Glomerular visceral epithelial cell (primary cell): ENCODE measurements around the gene SPATA32.

Experiments used
- DNase-seq: peaks from one replicate; pipeline ENCODE4 v3.0.0-alpha.2; 2016; ENCODE audit errors: extremely low spot score

SPATA32 gene

DNA sequence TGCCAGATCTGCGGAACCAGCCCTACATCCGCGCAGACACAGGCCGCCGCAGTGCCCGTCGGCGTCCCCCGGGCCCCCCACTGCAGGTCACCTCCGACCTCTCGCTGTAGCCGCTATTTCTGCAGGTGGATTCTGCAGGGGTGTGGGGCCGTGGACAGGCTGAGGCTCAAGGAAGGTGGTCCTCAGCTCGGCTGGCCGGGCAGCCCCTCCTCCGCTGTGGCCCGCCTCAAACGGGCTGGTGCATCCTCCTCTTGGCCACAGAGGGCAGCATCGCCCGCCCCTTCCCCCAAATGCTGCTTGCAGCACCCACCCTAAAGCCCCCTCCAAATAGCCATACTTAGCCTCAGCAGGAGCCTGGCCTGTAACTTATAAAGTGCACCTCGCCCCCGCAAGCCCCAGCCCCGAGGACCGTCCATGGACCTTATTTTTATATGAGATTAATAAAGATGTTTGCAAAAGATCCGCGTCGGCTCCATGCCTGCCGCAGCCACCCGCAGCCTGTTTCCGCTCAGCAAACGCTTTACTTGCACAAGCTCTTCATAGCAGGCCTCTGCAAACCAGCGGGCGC, 14.9 kb downstream of the SPATA32 start:
- no peak for DNase-seq

DNA sequence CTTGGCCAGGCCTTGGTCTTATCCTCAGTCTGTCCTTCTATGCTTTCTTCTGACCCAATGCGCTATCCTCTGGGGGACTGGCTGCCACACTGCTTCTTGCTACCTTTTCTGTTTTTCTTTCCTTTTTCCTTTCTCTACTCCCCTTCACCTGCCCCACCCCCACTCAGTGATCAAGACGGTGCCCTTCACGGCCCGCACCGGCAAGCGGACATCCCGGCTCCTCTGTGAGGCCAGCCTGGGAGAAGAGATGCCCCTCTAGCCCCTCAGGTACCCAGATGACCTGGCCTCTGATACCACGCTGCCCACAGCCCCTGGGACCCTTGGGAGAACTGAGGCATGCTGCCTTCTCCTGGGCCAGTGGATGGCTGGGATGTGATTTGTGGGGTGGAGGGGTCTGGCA, 15.6 kb downstream of the SPATA32 start:
- DNase-seq: no peak

DNA sequence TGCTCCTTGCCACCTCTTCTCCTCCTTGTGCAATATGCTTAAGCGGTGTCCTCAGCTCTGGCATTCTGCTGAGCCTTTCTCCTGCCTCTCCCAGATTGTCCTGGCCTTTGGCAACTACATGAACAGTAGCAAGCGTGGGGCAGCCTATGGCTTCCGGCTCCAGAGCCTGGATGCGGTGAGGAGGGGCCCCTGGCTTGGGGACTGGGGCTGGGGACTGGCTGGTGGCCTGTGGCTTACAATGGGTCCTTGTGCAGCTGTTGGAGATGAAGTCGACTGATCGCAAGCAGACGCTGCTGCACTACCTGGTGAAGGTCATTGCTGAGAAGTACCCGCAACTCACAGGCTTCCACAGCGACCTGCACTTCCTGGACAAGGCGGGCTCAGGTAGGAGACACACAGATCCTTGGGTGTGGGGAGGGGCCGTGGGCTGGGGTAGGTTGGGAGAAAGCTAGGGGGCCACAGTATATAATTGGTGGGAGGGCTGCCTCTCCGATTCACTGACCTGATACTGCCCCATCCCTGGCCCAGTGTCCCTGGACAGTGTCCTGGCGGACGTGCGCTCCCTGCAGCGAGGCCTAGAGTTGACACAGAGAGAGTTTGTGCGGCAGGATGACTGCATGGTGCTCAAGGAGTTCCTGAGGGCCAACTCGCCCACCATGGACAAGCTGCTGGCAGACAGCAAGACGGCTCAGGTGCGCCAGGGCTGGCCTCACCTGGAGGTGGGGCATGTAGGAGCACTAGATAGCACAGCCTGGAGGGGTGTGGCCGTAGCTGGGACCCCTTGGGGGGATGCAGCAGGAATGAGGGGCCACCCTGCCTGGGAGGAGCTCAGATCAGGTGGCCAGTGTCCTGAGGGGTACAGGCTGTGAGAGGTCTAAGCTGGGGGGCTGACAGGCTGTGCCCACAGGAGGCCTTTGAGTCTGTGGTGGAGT, 16.9 kb downstream of the SPATA32 start:
- DNase-seq: no peak

DNA sequence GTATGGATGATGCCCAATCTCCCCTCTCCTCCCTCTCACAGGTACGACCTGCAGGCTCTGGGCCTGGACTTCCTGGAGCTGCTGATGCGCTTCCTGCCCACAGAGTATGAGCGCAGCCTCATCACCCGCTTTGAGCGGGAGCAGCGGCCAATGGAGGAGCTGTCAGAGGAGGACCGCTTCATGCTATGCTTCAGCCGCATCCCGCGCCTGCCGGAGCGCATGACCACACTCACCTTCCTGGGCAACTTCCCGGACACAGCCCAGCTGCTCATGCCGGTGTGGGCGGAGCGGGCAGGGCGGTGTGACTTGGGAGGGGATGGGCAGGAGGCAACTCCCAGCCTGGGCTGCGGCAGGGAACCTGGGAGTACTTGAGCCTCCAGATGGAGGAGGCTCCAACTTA, 18.1 kb downstream of the SPATA32 start:
- DNase-seq: no peak

DNA sequence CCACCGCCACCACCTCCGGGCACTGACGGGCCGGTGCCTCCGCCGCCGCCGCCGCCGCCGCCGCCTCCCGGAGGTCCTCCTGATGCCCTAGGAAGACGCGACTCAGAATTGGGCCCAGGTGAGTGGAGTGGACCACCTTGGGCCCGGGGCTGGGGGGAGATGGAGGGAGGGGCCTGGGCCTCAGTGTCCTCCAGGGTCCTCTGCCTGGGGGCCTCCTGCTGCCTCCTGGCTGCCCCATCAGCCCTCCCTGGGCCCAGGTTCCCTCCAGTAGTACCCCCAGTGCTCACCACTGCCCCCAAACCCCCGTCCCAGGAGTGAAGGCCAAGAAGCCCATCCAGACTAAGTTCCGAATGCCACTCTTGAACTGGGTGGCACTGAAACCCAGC, 19.9 kb downstream of the SPATA32 start:
- no peak for DNase-seq

DNA sequence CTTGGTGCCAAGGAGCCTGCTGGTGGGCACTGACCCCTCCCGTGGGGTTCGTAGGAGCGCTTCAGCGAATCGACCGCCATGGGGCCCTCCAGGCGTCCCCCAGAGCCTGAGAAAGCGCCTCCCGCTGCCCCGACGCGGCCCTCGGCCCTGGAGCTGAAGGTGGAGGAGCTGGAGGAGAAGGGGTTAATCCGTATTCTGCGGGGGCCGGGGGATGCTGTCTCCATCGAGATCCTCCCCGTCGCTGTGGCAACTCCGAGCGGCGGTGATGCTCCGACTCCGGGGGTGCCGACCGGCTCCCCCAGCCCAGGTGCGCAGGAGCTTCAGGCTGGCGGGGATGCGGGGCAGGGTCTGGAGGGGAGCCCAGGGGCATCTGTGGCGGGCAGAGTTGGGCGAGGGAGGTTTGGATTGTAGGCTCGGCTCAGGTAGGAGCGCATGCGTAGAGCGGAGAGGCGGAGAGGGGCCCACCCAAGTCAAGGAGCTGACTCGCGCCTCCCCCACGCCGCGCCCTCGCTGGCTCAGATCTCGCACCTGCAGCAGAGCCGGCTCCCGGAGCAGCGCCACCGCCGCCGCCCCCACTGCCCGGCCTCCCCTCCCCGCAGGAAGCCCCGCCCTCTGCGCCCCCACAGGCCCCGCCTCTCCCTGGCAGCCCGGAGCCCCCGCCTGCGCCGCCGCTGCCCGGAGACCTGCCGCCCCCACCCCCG, 20.4 kb downstream of the SPATA32 start:
- DNase-seq: no peak

DNA sequence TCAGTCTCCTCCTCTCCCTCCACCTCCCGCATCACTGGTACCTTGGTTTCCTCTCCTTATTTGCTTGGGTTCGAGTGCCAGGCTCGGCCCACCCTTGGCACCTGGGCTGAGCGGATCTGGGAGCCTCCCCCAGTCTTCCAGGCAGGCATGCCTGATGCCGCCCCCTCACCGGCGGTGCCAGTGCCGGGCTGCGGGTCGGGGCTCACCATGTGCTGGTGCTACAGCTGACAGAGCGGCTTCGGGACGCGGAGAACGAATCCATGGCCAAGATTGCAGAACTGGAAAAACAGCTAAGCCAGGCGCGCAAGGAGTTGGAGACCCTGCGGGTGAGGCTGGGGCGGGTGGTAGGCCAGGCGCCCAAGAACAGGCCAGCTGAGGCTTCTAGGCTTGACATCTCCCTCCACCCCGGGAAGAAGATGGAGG, 21.0 kb downstream of the SPATA32 start:
- DNase-seq: no peak

DNA sequence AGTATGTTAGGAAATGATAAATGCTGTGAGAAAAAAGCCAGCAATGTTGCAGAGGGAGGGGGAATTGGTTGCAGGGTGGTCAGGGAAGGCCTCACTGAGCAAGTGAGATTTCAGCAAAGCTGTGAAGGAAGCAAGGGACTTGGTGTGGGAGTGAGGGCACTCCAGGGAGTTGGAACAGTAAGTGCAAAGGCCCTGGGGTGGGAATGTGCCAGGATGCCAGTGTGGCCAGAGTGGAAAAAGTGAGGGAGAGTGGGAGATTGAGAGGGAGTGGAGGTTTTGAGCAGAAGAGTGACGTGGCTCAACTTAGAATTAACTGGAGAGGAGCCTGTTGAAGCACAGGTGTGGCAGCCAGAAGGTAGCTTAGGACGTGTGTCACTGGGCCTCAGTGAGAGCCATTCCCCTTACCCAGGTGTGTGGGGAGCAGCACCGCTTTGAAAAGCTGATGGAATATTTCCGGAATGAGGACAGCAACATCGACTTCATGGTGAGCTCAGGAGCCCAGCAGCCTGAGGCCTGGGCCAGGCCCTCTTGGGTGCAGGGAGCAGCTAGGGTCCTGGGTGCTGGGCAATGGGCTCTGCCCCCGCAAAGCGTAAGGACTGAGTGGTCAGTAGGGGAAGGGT, 23.6 kb downstream of the SPATA32 start:
- DNase-seq: no peak

DNA sequence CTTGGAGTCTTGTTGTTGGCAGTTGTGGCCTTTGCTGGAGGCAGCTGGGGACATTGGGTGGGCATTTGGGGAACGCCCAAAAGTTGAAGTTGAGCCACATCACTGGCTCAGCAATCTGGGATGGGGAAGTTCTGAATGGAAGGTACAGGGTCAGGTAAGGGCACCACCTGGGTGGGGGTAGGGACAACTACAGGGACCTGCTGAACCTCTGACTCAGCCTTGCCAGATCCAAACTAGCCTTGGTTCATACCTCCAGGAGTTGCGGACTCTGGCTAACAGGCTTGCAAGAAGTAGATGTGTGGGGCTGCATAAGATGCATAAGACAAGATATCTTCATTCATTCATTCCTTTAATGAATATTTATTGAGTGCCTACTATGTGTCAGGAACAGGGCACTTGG, 24.2 kb downstream of the SPATA32 start:
- DNase-seq: no peak

DNA sequence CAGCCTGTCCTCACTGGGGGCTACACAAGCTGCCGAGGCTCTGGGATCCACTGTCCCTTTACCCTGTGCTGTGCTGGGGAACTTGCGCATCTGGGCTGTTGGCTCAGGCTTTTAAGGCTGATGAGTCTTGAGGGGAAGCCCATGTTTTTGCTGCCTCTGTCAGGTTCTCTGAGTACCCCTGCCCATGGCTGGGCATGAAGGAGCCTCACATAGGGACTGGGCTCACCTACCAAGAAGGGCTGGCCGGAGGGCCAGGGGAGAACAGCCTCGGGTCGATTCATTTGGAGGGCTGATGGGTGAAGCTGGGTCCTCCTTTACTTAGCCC, 25.6 kb downstream of the SPATA32 start:
- no peak for DNase-seq

DNA sequence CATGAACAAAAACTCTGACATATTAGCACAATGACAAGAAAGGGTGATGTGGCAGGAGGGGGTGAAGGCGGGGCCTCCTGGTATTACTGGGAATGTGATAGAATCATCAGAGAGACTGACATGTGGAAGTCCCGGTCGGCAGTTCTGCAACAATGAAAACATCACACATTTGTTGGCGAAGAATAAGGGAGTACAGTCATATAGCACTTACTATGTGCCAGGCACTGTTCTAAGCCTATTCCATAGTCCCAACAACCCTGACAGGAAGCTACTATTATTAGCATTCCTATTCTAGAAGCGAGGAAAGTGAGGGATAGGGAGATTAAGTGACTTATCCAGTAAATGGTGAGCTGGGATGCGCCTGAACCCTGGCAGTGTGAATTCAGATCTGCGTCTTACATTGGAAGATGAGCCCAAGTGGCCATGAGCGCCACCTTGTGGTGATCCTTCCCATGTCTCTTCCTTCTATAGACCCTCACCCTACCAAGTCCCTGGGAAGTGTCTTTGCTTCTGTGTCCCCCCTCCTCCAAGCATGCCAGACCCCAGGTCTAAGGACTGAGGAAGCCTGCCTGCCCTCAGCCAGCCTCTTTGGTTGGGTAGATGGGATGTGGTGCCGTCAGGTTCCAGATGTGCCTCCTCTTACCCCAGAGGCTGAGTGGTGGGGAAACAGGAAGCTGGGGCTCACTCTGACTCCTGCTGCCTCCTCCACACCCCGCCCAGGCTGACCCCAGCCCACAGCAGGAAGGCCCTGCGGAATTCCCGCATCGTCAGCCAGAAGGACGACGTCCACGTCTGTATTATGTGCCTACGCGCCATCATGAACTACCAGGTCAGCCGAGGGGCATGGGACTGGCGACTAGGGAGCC, 26.2 kb downstream of the SPATA32 start:
- DNase-seq: peak; percentile 74

DNA sequence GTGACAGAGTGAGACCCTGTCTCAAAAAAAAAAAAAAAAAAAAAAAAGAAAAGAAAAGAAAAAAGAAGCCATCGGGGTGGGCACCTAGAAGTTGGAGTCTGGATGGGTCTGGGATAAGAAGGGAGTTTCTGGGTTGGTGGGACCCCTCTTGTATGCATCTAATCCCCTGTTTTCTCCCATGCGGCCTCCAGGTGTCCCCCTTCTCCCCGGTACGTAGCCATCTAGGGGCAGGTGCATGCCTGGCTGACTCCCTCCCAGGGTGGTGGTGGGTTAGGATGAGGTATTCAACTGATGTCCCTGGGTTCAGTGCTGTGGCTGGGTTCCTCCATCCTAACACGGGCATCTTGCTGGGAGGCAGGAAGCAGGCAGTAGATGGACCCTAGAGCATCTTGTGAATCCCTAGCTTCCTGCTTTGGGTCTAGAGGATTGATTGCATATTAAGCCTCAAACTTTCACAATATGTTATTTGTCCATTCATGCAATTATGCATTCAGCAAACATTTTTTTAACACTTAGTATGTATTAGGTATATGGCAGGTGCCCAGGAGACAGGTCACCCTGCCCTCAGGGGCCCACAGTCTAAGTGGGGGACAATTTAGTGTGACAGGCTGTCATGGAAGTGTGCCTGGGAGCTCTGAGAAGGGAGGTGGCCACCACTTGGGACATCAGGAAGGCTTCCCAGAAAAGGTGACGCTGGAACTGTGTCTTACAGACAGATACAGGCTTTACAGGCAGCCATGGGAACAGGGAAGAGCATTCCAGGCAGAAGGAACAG, 27.1 kb downstream of the SPATA32 start:
- peak; percentile 53 for DNase-seq

DNA sequence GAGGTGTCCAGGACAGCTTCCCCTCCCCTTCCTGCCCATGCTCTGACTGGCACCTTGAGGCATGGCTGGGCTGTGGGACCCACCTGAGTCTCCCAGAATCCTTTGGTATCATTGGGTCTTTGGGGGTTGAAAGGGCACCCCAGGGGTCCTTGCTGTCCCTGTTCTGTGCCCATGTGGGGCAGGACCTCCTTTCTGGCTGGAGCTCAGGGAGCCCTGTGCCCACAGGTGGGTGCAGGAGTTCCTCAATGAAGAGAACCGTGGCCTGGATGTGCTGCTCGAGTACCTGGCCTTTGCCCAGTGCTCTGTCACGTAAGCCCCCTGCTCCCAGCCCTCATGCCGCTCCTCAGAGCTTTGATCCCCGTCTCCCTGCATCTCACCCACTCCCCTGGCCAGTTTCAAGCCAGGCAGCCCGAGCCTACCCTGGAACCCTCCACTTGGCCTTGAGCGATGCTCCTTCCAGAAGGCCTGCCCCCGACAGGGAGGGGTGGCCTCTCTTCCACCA, 28.4 kb downstream of the SPATA32 start:
- DNase-seq: no peak

DNA sequence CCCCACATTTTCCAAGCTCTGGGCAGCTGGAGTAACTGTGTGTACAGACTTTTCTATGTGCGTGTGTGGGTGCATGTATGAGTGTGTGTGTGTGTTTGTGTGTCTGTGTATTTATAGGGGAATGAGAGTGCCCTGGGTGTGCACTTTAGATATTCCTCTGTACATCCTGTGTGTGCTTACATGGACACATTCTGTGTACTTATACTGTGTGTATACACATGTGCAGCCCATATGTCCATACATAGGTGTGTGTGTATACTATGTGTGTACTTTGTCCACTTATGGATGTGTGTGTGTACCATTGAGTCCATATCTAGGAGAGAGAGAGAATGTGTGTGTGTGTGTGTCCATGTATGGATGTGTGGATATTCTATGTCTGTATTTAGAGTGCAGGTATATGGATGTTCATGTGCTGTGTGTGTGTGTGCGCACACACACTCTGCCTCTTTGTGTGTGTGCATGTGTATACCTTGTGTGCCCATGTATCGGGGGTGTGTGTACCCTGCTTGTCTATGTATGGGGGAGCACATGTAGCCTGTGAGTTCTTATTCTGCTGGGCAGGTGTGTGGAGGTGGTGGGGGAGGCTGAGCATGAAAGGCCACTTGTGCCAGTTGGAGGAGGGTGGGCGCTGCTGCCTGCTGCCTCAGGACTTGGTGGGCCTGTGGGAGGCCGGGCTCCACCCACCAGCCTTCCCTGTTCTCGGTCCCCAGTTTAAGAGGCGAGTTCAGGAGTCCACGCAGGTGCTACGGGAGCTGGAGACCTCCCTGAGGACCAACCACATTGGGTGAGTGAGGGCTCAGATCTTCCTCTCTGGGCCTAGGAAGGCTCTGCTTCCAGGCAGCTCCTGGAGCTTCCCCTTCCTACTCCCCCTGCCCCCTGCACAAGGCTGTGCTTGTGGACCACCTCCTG, 29.1 kb downstream of the SPATA32 start:
- no peak for DNase-seq

DNA sequence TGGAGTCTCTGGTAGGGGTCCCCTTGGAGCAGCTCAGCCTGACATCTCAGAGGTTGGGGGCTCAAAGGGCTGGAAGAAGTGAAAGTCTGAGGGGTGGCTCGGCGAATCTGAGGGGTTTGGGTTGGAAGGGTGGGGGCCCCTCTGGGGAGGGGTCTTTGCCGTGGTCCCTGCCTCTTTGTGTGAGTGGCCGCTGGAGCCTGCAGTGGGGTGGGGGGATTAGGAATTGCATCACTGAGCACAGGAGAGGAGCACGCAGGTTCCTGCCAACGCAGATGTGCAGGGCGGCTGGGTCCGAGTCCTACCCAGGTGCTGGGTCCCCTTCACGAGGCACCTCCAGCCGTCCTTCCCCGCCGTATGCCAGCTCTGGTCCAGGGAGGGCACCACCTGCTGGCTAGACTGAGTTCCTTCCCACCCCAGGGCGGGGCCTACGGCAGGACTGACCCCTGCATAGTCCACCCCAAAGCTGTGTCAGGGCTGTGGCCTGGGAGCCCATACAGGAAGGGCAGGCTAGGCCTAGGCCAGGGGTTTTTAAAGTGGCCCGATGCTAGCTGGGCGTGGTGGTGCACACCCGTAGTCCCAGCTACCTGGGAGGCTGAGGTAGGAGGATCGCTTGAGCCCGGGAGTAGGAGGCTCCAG, 30.3 kb downstream of the SPATA32 start:
- DNase-seq: no peak

DNA sequence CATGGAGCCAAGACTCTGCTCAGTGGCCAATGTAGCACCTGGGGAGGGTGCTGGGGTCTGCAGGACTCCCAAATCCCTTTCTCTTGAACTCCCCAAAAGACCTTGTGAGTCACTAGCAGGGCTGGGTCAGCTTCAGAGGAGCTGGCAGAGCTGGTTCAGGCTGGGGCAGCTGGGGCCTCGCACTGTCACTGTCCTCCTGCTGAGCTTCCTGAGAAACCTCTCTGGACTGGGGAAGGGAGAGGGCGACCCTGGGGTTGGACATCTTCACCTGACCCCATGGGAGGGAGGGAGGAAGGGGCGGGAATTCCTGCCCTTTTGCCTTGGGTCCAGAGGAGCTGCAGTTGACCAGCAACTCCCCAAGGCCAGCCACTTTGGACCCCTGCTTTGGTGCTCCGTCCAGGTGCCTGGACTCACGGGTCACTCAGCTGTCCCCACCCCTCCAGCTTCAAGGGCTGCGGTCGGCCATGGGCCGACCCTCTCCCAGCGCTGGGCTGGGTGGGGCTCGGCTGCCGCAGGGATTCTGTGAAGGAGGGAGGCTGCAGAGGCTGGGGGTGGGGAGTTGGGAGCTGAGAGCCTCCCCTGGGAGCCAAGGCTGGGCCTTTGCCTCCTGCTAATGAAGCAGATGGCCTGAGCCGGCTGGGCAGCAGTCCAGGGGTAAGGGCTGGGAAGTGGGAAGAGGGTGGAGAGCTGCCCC, 31.0 kb downstream of the SPATA32 start:
- DNase-seq: no peak

DNA sequence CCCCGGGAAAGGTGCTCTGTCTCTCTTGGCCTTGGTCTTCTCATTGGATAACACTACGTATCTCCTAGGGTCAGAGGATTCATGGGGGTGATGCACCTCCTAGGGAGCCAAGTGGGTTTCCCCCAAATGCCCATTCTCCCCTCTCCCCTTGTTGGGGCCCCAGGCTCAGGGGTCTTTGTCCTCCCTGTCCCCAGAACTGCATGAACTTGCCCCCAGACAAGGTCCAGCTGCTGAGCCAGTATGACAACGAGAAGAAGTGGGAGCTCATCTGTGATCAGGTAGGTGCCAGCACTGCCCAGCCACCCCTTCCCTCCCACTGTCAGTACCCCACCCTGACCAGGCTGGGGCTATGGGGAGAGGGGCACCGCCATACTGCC, 31.5 kb downstream of the SPATA32 start:
- DNase-seq: no peak

DNA sequence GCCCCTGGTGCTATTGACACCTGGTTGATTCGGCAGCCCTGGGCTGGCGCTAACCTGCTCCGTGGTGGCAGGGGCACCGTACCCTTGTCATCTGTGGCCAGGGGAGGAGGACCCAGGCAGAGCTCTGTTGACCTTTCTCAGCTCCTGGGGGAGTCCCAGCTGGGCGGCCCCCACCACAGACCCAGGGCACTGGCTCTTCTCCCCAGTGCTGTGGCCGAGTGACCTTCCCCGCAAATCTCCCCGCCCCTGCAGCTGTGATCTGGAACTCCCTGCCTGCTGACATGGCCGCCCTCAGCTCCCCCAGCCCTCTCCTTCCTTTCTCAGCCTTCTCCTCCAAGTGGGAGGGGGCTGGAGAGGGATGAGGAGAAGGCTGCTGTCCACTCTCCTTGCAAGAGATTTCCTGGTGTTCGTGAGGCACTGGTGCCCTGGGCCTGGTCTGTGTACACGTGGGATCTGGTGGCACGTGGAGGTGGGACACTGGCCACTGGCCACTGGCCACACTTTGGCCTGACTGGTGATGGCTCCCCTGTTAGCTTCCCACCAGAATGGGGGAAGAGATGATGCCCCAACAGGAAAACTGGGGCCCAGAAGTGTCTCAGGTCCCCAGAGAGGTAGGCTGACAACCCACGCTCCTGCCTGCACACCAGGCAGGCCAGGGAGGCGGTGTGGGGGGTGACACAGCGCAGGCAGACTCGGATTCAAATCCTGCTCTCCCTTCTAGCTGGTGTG, 32.0 kb downstream of the SPATA32 start:
- DNase-seq: no peak
